ENCODE results near the gene SERPINA12.
"Not testable (repeated sequence)": the region's sequence is repeated elsewhere in the genome, so short reads cannot be mapped to it uniquely, and the experiment has no call there.

SERPINA12 gene

GRCh38 chr14:94485944-94486841 is 23.1 kb downstream of the SERPINA12 start:
- DNase-seq: peak; percentile 59

- no peak for DNase-seq
Measured at GRCh38 chr14:94484481-94484880, 24.8 kb downstream of the SERPINA12 start.

DNA sequence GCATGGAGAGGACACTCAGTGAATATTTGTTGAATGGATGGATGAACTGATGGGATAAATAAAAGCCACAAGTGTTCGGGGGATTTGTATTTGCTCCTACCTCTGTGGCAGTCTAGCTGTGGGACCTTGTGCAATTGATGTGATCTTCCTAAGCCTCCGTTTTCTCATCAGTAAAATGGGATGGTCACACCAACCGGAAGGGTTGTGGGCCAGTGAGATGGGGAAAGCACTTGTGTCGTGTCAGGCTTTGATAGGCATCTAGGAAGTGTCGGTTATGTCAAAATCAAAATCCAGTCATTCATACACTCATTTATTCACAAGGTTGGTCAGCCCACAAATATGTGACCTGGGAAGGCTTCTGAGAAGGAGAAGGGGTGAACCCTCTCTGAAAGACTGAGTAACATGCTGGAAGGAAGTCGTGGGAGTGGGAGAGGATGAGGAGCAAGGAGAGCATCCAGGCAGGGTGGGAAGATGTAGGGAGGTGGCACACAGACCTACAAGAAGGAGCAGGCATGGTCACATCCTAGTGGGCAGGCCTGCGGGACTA is 25.5 kb downstream of the SERPINA12 start:
- no peak for DNase-seq

DNA sequence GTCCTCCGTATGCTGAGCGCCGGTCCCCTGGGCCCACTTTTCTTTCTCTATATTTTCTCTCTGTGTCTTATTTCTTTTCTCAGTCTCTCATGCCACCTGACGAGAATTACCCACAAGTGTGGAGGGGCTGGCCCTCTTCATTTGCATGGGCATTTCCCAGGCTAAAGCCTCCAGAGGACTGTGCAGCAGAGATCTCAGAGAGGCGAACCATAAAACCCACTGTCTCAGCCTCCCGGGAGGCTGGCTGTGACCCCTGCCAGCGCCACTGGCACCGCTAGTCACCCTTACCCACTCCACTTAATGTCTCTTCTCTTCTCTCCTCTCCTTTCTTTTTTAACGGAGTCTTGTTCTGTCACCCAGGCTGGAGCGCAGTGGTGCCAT is 26.2 kb downstream of the SERPINA12 start:
- DNase-seq: no peak

DNA sequence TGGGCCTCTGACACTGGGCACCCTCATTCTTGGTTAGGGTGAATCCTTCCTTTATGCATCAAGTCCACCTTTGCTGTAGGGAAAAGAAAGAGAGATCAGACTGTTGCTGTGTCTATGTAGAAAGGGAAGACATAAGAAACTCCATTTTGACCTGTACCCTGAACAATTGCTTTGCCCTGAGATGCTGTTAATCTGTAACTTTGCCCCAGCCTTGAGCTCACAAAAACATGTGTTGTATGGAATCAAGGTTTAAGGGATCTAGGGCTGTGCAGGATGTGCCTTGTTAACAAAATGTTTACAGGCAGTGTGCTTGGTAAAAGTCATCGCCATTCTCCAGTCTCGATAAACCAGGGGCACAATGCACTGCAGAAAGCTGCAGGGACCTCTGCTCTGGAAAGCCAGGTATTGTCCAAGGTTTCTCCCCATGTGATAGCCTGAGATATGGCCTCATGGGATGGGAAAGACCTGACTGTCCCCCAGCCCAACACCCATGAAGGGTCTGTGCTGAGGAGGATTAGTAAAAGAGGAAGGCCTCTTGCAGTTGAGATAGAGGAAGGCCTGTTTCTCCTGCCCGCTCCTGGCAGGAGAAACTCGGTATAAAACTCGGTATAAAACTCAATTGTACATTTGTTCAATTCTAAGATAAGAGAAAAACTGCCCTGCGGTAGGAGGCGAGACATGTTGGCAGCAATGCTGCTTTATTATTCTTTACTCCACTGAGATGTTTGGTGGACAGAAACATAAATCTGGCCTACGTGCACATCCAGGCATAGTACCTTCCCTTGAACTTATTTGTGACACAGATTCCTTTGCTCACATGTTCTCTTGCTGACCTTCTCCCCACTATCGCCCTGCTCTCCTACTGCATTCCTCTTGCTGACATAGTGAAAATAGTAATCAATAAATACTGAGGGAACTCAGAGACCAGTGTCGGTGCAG is 26.9 kb downstream of the SERPINA12 start:
- not testable (repeated sequence) for DNase-seq

GRCh38 chr14:94481468-94482131 is 27.7 kb downstream of the SERPINA12 start:
- no peak for DNase-seq

DNA sequence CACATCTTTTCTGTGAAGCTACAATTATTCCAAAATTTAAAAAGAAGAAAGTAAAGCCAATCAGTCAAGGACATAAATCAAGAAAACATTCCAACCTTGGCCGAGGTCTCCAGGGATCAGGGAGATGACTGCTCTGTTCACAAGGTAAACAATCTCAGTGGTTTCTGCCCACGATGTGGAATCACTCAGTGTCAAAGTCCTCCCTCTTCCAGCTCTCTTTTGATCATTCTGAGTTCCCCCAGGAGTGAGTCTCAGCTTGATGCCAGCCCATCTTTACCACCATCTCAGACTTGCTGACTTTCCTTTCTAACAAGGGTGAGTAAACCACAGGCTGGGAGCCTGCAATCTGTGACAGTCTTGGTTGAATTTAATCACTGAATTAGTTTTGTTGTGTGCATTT is 28.5 kb downstream of the SERPINA12 start:
- DNase-seq: no peak

- no peak for DNase-seq
Measured at GRCh38 chr14:94478420-94478819, 30.8 kb downstream of the SERPINA12 start.

DNA sequence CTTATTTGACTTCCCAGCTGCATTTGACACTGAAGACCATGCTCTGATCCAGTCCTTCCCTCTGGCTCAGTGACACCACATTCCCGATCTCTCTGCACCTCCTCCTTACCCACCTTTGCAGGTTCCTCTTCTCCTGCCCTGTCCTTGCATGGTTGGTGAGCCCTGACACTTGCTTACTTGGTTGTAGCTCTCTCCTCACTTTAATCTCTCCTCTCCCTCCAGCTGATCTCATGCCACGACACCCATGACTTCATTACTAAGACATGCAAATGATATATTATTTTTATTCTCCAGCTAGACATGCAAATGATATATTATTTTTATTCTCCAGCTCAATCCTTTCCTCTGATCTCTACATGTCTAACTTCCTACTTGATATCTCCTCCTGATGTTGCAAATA is 33.2 kb downstream of the SERPINA12 start, which contains the start of gene SERPINA9:
TSS of gene SERPINA9 (minus strand) at position 175 of the 400 bp plus-strand sequence. CDS start 6,357 bp downstream, outside the sequence.
- no peak for DNase-seq

DNA sequence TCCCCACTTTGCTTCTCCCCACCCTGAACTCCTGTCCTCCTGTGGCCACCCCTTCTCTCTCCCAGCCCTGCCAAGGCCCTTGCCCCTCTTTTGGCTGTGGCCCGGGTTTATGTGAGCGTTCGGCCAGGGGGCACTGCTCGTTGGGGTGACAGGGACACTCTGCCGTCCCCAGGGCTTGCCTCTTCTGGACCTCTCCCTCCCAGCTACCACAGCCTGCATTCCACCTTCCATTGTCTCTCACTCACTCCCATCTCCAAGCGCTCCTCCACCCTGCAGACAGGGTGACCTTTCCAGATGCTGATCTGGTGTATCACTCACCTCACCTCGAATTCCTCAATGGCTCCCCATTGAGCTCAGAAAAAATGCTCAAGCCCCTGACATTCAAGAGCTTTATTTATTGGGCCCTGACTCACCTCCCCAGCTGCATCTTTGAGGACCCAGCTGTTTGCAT is 34.7 kb downstream of the SERPINA12 start:
- DNase-seq: no peak

GRCh38 chr14:94473666-94474410 is 35.4 kb downstream of the SERPINA12 start:
- no peak for DNase-seq

GRCh38 chr14:94472842-94473241 is 36.4 kb downstream of the SERPINA12 start:
- no peak for DNase-seq

DNA sequence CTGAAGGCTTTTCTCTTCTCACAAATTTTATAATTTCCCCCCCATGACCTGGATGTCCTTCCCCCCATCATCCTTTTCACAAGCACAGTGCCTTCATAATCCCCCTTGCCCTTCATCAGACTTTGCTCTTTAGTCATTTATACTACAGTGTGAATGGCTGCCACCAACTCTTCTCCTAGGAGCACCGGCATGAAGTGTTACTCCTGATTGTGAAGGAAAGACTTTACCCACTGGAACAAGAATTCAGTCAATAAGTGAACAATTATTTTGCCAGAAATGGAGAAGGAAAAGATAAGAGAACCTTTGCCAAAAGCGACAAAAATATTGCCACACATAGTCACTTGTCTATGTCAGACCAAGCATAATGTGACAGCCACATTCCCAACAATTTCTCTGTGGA is 38.2 kb downstream of the SERPINA12 start:
- no peak for DNase-seq

DNA sequence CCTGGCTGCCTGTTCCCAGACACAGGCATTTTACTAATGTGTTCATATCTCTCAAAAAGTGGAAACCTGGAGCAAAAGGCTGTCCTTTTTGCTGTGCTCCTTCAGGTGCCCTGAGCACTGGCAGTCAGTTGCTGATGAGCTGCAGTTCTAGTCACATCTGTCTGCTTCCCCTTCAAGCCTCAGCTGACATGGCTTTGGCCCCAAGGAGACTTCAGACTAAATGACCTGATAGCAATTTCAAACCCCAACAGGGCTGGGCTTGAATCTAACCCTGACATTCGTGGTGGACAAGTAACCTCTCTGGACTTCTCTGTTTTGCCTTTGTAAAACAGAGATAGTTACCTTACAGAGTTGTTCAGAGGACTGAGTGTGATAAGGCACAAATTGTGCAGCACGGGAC is 39.0 kb downstream of the SERPINA12 start:
- DNase-seq: no peak

DNA sequence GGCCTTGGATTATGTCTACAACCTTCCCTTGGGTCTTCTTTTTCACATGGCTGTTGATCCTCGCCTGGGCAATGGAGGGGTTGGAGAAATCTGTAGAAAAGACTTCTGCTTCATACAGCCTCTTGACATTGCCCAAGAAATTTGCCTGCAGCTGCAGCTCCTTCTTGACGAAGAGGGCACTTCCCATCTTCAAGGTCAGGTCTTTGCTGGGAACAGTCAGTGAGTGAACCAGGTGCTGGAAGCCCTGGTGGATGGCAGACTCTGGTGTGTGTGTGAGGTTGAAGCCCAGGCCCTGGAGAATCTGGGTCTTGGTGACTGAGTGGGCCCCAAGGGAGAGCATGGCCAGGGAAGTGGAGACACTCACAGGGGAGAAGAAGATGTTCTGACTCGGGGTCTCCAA is 40.0 kb downstream of the SERPINA12 start:
- DNase-seq: no peak

DNA sequence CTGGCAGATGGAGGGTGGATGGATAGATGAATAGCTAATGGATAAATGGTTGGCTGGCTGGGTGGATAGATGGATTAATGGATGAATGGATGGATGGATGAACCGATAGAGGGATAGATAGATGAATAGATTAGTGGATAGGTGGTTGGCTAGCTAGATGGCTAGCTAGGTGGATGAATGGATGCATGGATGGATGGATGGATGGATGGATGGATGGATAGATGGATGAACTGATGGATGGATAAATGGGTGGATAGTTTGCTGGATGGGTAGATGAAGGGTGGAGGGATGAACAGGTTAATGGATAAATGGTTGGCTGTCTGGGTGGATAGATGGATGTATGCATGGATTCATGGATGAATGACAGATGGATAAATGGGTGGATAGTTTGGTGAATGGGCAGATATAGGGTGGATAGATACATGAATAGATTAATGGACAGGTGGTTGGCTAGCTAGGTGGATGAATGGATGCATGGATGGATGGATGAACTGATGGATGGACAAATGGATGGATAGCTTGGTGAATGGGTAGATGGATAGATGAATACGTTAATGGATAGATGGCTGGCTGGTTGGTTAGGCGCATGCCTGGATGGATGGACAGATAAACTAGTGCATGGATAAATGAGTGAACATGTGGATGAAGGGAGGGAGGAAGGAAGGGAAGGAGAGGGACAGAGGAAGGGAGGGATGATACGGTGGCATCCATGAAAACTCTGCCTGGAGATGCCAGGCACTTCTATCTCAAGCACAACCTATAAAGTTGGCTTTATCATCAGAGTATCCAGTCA is 41.3 kb downstream of the SERPINA12 start:
- DNase-seq: no peak

GRCh38 chr14:94466706-94467370 is 42.4 kb downstream of the SERPINA12 start:
- no peak for DNase-seq

- DNase-seq: no peak
Measured at GRCh38 chr14:94465042-94465441, 44.2 kb downstream of the SERPINA12 start.

DNA sequence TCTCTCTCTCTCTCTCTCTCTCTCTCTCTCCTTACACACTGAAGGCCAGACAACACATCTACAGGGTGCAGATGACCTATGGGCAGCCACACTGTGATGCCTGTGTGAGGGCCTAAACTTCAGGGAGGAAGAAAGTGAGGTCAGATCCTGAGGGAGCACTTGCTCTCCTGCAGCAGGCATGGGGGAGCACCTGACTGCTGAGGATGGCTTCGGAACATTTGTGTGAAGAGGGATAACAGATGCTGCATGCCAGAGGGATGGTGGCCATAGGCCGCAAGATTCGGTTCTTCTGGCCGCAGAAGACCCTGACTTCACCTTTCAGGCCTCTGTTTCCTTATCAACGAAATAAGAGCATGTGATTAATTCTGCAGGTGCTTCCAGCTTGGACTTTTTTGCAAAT is 45.0 kb downstream of the SERPINA12 start:
- no peak for DNase-seq

All from activated CD4-positive, CD25-positive, alpha-beta regulatory T cell treated with anti-CD3 and anti-CD28 coated beads, Interleukin-2, amount 50 U/mL, for 72 hours (primary cell).